GM19328 (cell line): ENCODE measurements around the gene GPR135.
"Not testable (repeated sequence)": the region's sequence is repeated elsewhere in the genome, so short reads cannot be mapped to it uniquely, and the experiment has no call there.

Experiments
- ATAC-seq: cut with Tn5 transposase; IDR thresholded peaks from one replicate; pipeline ENCODE4 v1.9.1; 2021; ENCODE audit warnings: mild to moderate bottlenecking, moderate library complexity; ENCODE audit not compliant: unreplicated experiment

GPR135 gene

DNA sequence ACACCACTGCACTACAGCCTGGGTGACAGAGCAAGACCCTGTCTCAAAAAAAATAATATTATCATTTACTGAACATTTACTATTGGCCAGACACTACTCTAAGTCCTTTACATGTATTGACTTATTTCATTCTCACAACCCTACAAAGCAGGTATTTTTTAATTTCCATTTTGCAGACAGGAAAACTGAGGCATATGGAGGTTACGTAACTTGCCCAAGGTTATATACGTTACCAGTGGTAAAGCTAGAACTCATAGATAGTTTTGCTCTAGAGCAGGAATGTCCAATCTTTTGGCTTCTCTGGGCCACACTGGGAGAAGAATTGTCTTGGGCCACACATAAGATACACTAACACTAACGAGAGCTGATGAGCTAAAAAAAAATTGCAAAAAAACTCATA lies 13.4 kb upstream of the GPR135 start:
- no peak for ATAC-seq

DNA sequence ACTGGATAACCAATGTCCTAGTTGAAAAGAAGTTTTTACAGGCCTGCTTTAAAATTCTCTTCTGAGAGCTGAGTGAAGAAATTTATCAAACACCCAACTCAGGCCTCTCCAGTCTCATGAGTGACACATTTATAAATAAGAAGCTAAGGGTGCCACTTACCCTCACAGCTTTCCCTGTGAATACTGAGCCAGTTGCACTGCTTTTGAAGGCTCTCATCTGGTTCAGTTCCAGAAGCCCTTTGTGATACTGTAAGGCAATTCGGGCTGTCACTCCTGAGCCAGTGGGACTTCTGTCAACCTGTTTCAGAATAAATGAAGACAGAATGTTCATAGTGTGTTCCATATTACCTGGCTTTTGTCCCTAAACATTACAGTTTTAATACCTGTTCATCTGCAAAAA lies 10.5 kb upstream of the GPR135 start:
- ATAC-seq: no peak

DNA sequence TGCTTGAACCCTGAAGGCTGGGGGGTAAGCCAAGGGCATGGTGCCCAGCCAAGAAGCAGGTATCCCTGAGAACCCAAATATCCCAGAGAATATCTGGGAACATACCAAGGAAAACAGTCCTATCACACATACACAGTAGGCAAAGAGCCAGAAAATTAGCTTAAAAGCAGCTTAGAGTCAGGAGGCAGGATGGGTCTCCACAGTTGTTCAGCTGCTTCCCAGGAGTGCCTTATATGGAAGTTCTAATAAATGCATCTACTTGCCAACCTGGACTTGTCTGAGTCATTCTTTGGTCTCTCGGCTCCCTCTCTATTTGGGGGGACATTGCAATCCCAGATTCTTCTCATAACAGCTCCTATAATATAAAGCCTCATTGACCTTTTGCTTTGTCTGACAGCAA lies 9.0 kb upstream of the GPR135 start:
- ATAC-seq: no peak

DNA sequence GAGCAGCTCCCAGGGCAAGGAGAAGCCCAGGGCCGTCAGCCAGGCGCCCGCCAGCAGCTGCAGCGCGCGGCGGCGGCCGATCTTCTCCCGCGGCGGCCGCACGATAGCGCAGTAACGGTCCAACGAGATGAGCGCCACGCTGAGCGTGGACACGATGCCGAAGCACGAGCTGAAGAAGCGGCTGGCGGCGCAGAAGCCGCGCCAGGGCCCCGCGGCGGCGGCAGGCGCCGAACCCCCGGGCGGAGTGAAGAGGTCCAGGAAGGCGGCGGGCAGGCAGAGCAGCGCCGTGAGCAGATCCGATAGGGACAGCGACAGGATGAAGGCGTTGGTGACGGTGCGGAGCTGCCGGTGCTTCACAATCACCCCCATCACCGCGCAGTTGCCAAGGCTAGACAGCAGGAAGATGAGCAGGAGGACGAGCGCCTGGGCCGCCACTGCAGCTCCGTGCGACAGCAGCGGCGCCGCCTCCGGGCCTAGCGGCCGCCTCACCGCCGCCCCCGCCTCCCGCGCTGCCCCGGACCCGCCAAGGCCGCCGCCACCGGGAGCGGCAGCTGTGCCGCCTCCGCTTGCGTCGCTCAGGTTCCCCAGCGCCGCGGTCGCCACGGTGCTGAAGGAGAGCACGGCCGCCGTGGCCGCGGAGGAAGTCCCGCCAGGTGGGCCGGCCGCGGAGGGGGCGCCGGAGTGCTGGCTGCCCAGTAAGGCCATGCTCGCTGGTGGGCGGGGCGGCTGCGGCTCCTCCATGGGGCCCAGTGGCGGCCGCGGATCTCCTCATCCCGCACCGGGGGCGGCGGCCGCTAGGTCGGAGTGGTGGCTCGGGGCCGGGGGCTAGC lies 479 bp downstream of the GPR135 start:
- peak; percentile 66 for ATAC-seq

DNA sequence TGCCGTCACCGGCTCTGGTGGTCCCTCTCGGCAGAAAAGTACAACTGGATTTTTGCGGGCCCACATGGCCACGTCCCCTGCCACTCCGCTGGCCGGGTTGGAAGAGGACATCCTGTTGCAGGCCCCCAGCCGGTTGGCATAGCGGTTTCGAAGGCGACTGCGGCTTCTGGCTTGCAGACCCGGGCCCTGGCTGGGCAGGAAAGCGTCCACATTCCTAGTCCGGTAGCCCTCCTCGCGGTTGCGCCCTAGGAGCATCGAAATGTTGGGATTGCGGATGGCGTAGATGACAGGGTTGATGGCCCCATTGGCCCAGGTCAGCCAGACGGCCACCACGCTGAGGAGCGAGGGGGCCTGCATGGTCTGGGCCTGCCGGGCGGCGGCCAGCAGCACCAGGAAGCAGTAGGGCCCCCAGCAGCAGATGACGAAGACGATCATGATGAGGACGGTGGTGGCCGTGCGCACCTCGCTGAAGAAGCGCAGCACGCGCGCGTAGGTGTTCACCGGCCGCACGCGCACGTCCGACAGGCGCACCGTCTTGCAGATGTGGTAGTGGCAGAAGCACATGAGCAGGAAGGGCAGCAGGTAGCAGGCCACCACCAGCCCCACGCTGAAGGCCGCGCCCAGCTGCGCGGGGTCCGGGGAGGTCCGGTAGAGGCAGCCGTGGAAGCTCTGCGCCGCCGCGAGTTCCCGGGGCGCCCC lies 1.2 kb downstream of the GPR135 start:
- ATAC-seq: peak; percentile 19

DNA sequence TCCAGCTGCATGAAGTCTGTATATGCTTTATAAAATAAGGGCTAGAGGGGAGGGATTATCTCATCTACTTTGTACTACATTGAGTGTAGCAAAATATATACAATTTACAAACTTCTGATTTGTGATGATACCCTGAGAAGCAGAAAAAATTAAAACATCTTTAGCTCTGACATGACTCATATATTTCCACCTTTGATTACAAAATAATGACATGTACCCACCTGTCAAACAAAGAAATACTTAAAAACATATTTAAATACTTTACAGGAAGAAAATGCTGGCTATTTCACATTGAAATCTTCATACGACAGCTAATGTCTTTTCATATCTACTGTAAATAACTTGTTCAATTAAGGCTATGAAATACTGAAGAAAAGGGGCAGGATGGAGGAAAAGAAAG lies 3.3 kb downstream of the GPR135 start:
- ATAC-seq: no peak

DNA sequence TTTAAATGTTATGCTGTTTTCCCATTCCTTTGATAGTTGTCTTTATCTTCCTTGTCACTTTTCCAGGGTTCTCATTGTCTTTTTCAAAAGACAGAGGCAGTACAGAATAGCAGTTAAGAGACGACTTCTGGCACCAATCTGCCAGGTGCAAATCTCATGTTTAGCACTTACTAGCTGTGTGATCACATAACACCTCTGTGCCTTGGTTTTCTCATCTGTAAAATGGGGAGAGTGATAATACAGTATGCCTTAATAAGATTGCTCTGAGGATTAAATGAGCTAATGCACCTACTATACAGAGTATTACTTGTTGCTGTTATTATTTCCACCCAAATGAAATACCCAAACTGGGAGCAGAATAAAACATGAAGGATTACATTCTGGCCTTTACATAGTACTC lies 4.8 kb downstream of the GPR135 start:
- no peak for ATAC-seq

DNA sequence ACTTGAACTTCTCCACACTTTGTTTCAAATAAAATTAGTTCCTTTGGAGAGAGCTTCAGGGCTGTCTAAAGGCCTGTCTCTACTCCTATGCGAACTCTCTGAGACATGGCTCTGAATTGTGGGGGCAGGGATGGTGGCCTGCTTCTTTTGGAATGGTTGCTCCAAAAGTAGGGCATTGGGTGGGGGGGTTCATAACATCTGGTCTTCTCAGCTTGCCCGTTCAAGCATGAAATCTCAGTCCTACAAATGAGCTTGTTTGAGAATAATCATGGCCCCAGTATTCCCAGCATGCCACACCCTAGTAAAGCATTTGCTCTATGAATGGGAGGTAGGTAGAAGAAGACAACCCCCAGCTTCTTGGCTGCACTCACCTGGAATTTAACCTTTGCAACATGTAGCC lies 6.7 kb downstream of the GPR135 start:
- ATAC-seq: no peak

DNA sequence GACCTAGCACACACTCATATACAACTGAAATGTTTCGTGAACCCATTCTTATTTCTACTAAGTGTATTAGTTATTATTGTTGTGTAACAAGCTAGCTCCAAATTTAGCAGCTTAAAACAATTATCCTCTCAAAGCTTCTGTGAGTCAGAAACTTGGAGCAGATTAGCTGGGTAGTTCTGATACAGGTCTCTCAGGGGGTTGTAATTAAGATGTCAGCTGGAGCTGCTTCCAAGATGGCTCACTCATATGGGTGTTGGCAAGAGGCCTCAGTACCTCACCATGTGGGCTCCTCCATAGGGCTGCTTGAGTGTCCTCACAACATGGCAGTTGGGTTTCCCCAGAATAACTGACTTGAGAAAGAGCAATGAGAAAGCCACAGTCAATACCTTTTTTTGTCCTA lies 9.8 kb downstream of the GPR135 start:
- no peak for ATAC-seq

DNA sequence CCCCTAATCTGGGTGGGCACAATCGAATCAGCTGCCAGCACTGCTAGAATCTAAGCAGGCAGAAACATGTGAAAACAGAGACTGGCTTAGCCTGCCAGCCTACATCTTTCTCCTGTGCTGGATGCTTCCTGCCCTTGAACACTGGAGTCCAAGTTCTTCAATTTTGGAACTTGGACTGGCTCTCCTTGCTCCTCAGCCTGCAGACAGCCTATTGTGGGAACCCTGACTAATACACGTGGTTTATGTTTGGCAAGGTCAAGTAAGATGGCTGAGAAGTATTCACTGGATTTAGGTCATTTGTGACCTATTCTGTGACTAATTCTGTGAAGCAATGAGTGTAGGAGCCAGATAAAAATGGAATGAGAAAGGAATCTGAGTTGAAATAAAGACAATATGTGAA lies 11.0 kb downstream of the GPR135 start:
- no peak for ATAC-seq

DNA sequence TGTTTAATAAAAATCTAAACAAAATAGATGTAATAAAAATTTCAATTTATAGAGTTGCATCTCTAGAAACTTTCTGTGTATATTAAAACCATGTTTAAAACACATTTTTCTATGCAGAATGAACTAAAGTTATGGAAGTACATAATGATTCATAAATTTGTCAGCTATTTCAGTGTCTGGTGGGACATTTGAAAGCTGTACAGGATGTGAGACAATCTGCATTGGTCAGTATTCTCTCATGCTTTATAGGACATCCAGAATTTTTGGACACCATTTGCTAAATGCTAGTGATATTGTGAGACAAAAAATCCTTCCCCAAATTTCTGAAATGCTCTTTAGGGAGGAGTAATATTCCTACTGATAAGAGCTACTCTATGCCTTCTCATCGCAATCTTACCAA lies 13.3 kb downstream of the GPR135 start:
- ATAC-seq: no peak

DNA sequence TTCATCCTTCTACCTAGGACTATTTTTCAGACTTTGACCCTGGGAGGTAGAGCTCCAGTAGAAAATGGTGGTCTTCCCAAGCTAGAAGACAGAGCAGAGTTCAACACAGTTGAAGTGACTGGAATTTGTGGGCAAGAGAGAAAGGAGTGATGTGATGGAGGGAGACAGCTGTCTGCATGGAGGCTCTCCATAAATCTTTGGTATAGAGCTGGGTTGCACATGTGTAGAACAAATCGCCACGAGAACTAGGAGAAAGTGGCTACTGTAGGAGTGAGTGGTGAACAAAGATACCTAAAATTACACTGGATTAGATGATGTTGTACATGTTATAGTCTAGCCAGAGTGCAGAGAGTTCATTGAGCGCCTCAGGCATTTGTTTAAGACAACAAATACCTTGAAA lies 14.5 kb downstream of the GPR135 start:
- no peak for ATAC-seq

DNA sequence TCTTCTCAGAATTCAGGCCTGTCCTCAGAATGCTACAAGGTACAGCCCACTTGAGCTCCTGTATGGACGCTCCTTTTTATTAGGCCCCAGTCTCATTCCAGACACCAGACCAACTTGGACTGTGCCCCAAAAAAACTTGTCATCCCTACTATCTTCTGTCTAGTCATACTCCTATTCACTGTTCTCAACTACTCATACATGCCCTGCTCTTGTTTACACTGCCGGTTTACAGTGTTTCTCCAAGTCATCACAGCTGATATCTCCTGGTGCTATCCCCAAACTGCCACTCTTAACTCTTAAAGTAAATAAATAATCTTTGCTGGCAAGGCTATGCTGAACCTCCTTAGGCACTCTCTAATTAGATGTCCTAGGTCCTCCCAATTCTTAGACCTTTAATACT lies 16.5 kb downstream of the GPR135 start:
- not testable (repeated sequence) for ATAC-seq

DNA sequence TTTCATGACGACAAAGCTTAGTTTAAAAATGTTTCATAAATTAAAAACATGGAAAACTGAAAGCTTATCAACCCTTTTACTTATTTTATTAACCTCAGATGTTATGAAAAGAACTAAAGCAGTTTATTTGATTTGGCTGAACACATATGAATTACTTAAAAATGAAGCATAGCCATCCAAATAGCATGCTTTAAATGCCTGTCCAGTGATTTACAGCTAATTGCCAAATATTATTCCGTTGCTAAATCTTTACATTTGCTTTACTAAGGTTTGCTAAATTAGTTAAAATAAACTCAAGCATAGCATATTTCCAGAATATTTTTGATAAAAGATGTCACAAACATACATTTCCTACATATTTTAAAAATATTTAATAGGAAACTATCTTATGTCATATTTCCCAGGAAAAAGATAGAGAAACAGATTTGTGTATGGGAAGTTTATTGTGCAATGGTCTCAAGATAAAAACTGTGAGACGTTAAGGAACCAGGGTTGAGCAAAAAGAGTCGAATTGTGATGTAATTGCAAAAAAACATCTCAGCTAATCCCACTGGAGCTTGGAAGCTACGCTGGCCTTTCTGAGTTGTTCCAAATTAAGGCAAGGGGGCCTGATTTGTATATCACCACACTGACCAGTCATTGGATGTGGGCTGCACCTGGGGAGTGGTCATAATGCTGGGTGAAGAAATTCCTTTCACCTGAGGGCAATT lies 25.8 kb downstream of the GPR135 start:
- ATAC-seq: no peak

DNA sequence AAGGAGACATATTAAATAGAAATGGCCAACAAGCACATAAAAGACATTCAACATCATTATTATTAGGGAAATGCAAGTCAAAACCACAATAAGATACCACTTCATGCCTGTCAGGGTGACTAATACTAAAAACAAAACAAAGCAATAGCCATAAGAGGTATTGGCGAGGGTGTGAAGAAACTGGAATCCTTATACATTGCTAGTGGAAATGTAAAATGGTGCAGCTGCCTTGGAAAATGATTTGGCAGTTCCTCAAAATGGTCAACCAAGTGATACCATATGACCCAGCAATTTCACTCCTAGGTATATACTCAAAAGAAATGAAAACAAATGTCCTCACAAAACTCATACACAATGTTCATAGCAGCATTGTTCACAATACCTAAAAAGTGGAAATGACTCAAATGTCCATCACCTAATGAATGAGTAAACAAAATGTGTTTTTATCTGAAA lies 27.0 kb downstream of the GPR135 start:
- no peak for ATAC-seq

DNA sequence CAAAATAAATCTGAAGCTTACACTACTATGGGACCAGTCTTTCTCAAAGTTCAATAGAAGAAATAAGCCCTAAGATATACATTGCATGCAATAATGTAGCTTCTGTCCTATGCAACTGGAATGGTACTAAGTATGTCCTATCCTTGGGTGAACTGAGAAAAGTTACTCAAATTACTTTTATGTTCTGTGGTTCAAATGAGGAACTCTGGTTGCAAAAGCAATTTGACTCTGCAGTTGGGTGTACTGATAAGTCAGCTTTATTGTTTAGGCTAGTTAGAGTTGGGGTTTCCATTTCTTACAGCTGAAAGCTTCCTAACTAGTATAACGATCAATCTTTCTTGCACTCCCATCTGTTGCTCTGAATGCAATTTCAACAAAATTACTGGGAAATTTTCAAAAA lies 29.2 kb downstream of the GPR135 start:
- no peak for ATAC-seq

DNA sequence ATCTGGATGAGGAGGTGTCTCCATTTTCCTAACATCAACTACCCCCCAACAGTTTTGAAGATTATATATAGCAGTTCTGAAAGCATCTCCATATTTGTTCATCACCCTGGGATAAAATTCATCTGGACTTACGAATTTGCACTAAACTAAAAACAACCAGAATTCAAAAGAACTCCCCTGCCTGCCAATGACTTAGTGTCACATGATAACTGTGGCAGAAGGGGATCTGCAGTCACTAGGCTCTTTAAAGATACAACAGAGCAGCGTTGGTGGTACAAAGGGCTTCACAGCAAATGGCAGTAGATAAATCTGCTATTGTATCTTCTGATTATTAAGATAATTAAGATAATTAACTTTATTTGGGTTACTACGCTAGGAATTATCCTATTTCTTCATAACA lies 30.1 kb downstream of the GPR135 start:
- no peak for ATAC-seq

DNA sequence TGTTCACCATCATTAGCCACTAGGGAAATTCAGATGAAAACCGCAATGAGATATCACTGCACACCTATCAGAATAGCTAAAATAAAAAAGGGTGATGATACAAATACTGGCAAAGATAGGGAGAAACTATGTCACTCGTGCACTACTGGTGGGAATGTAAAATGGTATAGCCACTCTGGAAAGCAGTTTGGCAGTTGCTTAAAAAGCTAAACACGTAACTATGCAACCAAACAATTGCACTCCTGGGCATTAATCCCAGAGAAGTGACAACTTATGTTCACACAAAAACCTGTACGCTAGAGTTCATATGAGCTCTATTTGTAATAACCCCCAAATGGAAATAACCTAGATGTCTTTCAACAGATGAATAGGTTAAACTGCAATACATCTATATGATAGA lies 35.4 kb downstream of the GPR135 start:
- no peak for ATAC-seq

DNA sequence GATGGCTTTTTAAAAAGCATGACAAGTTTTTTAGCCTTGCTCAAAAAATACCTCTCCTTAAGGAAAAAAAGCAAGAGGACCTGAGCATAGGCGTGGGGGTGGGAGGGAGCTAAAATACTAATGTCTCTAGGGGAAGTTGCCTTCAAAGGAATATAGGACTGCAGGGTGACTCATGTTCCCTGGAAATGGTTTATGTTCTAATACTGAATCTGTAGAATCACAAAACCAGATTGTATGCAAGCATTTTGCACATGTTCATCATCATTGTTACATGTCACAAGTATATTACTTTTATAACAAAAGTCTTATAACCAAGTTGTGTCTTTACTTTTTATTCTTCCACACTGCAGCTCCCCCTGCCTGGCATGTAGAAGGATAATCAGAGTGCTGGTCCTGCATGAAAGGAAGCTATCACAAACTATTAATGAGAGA lies 36.6 kb downstream of the GPR135 start:
- ATAC-seq: no peak

DNA sequence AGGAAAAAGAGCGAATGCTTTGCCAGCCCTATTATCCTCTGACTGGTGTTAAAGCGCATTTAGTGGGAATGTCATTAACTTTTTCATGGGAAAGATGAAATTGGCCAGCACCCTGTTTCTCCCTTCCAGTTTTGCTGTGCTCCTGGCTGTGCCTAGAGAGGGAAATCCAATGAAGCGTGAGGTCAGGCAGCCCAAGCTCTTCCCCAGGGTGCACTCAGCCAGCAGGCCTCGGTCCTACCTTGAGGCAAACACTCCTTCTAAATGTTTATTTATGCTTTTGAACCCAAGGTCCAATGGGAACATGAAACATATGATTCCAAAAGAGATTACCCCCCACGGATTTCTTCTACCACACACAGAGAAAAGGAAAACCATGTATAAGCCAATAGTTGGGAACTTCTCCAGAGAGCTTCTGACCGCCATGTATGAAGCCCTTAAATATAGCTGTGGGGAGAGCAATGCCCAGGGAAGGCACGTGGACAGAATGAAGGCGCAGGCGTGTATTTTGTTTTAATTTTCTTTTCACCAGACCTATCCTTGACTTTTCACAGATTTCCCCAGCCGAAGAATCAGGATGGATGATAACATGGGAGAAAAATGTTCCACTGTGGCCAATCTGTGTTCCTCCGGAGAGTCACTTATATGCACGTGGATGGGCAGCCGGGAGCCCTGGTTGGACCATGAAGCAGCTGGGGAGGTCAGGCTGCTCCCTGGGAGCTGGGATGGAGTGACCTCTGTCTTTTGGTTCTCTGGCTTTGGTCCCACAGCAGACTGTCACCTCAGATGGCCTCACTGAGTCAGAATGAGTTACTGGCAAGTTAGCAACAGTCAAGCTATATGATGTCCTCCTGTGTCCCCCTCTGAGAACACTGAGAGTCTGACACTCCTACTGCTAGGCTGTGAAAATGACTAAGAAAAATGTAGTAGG lies 37.3 kb downstream of the GPR135 start:
- no peak for ATAC-seq
